H4 (cell line): Measurements from ENCODE around the gene CBARP. TPM values are rescaled to one million over a fixed set of nuclear protein-coding genes. Genes with fewer than 3 reads are reported as not detected.
A peak's percentile ranks its signal among the peaks of the same experiment; 100 is the strongest.
"Not testable (repeated sequence)": the region's sequence is repeated elsewhere in the genome, so short reads cannot be mapped to it uniquely, and the experiment has no call there.

ENCODE experiments used
- DNase-seq: peaks from one replicate; pipeline ENCODE4 v3.0.0-alpha.2; 2015; ENCODE audit warnings: low spot score
- total RNA-seq: library from RNA; depleted of rRNA; stranded (reverse); fragments of >200 nt; shearing (Covaris generic); gene quantifications from 2 replicates; pipeline ENCODE4 v1.2.3, GENCODE V29; 2014; rRNA removed

Gene CBARP
- total RNA-seq, 1 experiment from 2014 or later, result 0.37 TPM

DNA sequence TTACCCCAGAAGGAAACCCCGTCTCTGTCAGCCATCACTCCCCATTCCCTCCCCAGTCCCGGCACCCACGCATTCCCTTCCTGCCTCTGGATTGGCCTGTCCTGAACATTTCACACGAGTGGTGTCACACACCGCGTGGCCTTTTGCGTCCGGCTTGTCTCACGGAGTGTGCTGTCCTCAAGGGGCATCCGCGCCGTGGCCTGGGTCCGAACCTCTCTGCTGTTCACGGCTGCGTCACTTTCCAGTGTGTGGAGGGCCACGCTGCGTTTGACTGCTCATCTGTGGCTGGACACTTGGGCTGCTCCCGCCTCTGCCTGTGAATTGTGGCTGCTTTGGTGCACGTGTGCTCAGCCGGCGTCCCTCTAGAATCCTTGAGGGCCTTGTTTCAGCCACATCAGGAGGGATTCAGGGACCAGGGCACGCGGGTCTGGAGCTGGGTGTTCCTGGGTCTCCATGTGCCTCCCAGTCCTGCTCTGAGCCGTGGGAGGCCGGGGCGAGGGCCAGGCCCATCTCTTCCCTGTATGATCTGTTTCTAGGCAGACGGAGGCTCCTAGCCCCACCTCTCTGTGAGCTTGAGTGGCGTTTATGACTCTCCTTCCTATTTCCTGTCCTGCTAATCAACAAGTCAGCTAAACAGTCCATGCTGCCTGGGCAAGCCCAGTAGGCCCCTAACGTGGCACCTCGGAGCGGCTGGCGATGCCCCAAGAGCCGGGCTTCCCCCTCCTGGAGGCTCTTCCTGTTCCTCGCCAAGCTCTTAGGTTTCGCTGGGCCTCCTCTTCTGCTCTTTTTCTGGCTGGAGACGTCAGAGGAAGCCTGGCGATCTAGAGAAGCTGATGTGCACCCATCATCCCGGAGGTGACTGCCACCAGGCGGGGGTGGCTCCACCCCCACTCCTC, 24.2 kb downstream of the CBARP start:
- peak; percentile 38 for DNase-seq

GRCh38 chr19:1211494-1212234, 26.1 kb downstream of the CBARP start:
- DNase-seq, result no peak

- no peak for DNase-seq
These were observed 27.6 kb downstream of the CBARP start for GRCh38 chr19:1210227-1210538.

DNA sequence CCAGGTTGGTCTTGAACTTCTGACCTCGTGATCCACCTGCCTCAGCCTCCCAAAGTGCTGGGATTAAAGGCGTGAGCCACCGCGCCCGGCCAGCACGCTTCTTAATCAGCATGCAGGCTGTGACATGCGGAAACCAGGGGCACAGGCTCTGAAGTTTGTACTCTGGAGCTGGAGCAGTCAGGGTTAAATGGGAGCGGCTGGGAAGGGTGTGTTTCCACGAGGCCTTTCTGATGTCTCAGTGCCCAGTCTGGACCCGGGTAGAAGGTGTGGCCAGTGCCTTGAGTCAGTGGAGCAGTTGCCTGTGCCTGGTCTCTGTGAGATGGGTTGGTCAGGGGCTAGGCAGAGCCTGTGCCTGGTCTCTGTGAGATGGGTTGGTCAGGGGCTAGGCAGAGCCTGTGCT, 29.0 kb downstream of the CBARP start:
- DNase-seq, result not testable (repeated sequence)

GRCh38 chr19:1206864-1207450, 30.8 kb downstream of the CBARP start:
- no peak for DNase-seq

- no peak for DNase-seq
These were observed 31.5 kb downstream of the CBARP start for GRCh38 chr19:1206150-1206863.

DNA sequence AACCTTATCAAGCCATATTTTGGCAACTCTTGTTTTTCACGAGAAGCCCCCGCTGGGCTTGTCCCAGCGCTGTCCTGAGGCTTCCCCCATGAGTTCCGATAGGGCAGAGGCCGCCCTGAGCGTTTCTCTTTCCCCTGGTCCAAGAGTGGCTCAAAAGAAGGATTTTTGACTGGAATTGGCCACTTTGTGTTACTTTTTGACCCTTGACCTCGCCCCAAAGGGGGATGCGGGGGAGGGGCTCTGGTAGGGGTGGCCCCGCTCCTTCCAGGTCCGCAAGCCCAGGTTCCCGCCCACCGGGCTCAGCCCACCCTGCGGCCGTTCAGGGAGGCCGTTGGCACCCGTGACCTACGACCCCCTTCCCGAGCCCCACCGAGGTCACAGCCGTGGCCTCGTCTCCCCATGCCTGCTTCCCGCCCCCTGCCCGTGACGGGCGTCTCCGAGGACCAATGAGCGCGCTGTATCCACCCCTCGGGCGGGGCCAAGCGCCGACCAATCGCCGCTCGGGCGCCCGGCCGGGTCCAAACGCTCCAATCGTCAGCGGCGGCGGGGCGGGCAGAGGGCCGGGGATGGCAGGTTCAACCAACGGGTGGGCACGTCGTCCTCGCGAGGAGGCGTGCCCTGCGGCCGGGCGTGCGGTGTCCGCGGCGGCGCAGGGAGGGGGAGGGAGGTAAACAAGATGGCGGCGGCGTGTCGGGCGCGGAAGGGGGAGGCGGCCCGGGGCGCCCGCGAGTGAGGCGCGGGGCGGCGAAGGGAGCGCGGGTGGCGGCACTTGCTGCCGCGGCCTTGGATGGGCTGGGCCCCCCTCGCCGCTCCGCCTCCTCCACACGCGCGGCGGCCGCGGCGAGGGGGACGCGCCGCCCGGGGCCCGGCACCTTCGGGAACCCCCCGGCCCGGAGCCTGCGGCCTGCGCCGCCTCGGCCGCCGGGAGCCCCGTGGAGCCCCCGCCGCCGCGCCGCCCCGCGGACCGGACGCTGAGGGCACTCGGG, 32.4 kb downstream of the CBARP start, which contains the start of gene STK11:
Gene STK11, plus strand, starts transcription at position 665 of the 986 bp plus-strand sequence. CDS start 1,136 bp downstream, outside the sequence.
- DNase-seq, result peak; percentile 94

DNA sequence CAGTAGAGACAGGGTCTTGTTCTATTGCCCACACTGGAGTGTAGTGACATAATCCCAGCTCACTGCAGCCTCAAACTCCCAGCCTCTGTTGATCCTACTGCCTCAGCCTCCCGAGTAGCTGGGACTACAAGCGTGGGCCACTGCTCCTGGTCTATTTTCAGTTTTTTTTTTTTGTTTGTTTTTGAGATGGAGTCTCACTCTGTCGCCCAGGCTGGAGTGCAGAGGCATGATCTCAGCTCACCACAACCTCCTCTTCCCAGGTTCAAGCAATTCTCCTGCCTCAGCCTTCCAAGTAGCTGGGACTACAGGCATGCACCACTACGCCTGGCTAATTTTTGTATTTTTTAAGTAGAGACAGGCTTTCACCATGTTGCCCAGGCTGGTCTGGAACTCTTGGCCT, 37.2 kb downstream of the CBARP start:
- DNase-seq, result not testable (repeated sequence)

- DNase-seq, result no peak
These were observed 38.3 kb downstream of the CBARP start for GRCh38 chr19:1199531-1199930.

- DNase-seq, result no peak
These were observed 48.4 kb downstream of the CBARP start for GRCh38 chr19:1189419-1189818.

- DNase-seq, result peak; percentile 48
These were observed 54.1 kb downstream of the CBARP start for GRCh38 chr19:1183543-1184172.

DNA sequence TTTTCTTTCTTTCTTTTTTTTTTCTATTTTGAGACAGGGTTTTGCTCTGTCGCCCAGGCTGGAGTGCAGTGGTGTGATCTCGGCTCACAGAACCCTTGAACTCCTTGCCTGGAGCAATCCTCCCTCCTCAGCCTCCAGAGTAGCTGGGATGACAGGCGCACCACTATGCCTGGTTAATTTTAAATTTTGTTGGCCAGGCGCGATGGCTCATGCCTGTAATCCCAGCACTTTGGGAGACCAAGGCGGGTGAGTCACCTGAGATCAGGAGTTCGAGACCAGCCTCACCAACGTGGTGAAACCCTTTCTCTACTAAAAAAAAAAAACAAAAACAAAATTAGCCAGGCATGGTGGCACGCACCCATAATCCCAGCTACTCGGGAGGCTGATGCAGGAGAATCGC, 55.1 kb downstream of the CBARP start:
- no peak for DNase-seq

GRCh38 chr19:1182068-1182467, 55.7 kb downstream of the CBARP start:
- no peak for DNase-seq

GRCh38 chr19:1181606-1182005, 56.2 kb downstream of the CBARP start:
- DNase-seq, result no peak

Other genes with a start within 250 kb of the CBARP start
- gene GRIN3B, start 237.6 kb downstream of the CBARP start, total RNA-seq, result 0.23 TPM in 1 of 2 replicates, not detected in the other
- 57.0 and 72.5 TPM in 2 replicates for gene TMEM259, start 216.9 kb downstream of the CBARP start, total RNA-seq
- not detected in 2 replicates for gene RNU6-2, start 216.5 kb downstream of the CBARP start, total RNA-seq
- 111 and 123 TPM in 2 replicates for gene CNN2, start 211.4 kb downstream of the CBARP start, total RNA-seq
- 2.9 and 3.6 TPM in 2 replicates for gene ABCA7, start 197.9 kb downstream of the CBARP start, total RNA-seq
- gene ARHGAP45, start 170.8 kb downstream of the CBARP start, total RNA-seq, result 2.4 and 3.2 TPM in 2 replicates
- gene POLR2E, start 142.6 kb downstream of the CBARP start, total RNA-seq, result 237 and 244 TPM in 2 replicates
- gene GPX4, start 134.0 kb downstream of the CBARP start, total RNA-seq, result 470 and 493 TPM in 2 replicates
- 8.6 and 14.8 TPM in 2 replicates for gene SBNO2, start 63.7 kb downstream of the CBARP start, total RNA-seq
- 17.4 and 28.7 TPM in 2 replicates for gene STK11, start 32.2 kb downstream of the CBARP start, total RNA-seq
- 34.9 and 37.0 TPM in 2 replicates for gene ATP5F1D, start 3.7 kb upstream of the CBARP start, total RNA-seq
- 2.4 and 4.2 TPM in 2 replicates for gene MIDN, start 10.6 kb upstream of the CBARP start, total RNA-seq
- 196 and 197 TPM in 2 replicates for gene CIRBP, start 31.3 kb upstream of the CBARP start, total RNA-seq
- gene FAM174C, start 37.5 kb upstream of the CBARP start, total RNA-seq, result 49.8 and 59.5 TPM in 2 replicates
- 1.0 and 3.3 TPM in 2 replicates for gene EFNA2, start 47.9 kb upstream of the CBARP start, total RNA-seq
- gene NDUFS7, start 145.9 kb upstream of the CBARP start, total RNA-seq, result 67.9 and 87.2 TPM in 2 replicates
- gene GAMT, start 163.5 kb upstream of the CBARP start, total RNA-seq, result 15.5 and 18.9 TPM in 2 replicates
- 47.6 and 59.4 TPM in 2 replicates for gene DAZAP1, start 169.6 kb upstream of the CBARP start, total RNA-seq
- 1,025 and 1,178 TPM in 2 replicates for gene RPS15, start 200.4 kb upstream of the CBARP start, total RNA-seq
- 0.02 and 1.5 TPM in 2 replicates for gene APC2, start 212.1 kb upstream of the CBARP start, total RNA-seq
- gene C19orf25, start 241.2 kb upstream of the CBARP start, total RNA-seq, result 7.9 and 10.5 TPM in 2 replicates